Panc1 (cell line): ENCODE measurements around the gene MS4A4E. TPM values are rescaled to one million over a fixed set of nuclear protein-coding genes. Genes with fewer than 3 reads are reported as not detected.

Source experiments
- ATAC-seq: fragments of 200-7000 bp; cut with Tn5 transposase; 2 replicates; pipeline ENCODE4 v1.9.1; 2020; ENCODE audit warnings: mild to moderate bottlenecking, moderate library complexity
- BruUV-seq: library from RNA; stranded (reverse); fragments of 400-500 nt; replicated peaks from 2 replicates; lab custom pipeline; 2021; lab: Mats Ljungman, UMichigan
- CTCF ChIA-PET: fragments of 300-600 bp; sonication (Branson Sonifier 250); formaldehyde crosslinking; loops from one replicate; lab custom pipeline; 2022; ENCODE audit warnings: antibody characterized with exemption; lab: Charles Lee
- POLR2A ChIA-PET: fragments of 300-600 bp; sonication (Branson Sonifier 250); formaldehyde crosslinking; loops from one replicate; lab custom pipeline; 2022; ENCODE audit warnings: antibody characterized with exemption; lab: Charles Lee
- DNase-seq: peaks from one replicate; pipeline ENCODE4 v3.0.0-alpha.2; 2010; ENCODE audit warnings: low read depth, low spot score
- H3K27ac ChIP-seq: 2 replicates; pipeline ENCODE4 v1.5.1; 2011; ENCODE audit warnings: mild to moderate bottlenecking, low read length, inconsistent platforms
- H3K27me3 ChIP-seq: fragments of 200-500 bp; sonication (Bioruptor generic); 2 replicates; pipeline ENCODE4 v1.6.0; 2014; ENCODE audit warnings: low read length, inconsistent platforms; ENCODE audit not compliant: control insufficient read depth, insufficient read depth
- H3K36me3 ChIP-seq: fragments of 200-500 bp; sonication (Bioruptor generic); 2 replicates; pipeline ENCODE4 v1.5.1; 2014; ENCODE audit warnings: inconsistent platforms, mild to moderate bottlenecking, low read length, moderate library complexity; ENCODE audit not compliant: control insufficient read depth, insufficient read depth
- H3K4me1 ChIP-seq: 2 replicates; pipeline ENCODE4 v1.5.1; 2011; ENCODE audit warnings: inconsistent platforms, mild to moderate bottlenecking, low read length, moderate library complexity; ENCODE audit not compliant: control insufficient read depth, insufficient read depth
- H3K4me3 ChIP-seq, 2 experiments: 2 replicates each; pipeline ENCODE4 v1.5.1; 2011 to 2012; ENCODE audit warnings: low read depth in 2 of 2, low read length in 2 of 2, mild to moderate bottlenecking in 2 of 2, inconsistent platforms in 1 of 2, moderate library complexity in 1 of 2
- H3K9me3 ChIP-seq: fragments of 200-500 bp; sonication (Bioruptor generic); 2 replicates; pipeline ENCODE4 v1.5.1; 2014; ENCODE audit warnings: low read depth, mild to moderate bottlenecking, inconsistent platforms, low read length, moderate library complexity; ENCODE audit not compliant: control insufficient read depth, insufficient read depth
- CTCF ChIP-seq: fragments of 450-650 bp; IDR thresholded peaks from 2 replicates; pipeline ENCODE4 v1.5.1; 2017; ENCODE audit warnings: mild to moderate bottlenecking
- POLR2AphosphoS5 ChIP-seq: IDR thresholded peaks from 2 replicates; pipeline ENCODE4 v1.6.1; 2012; ENCODE audit warnings: mild to moderate bottlenecking, low read depth, low read length, moderate library complexity
- SIN3A ChIP-seq: IDR thresholded peaks from 2 replicates; pipeline ENCODE4 v1.6.1; 2012; ENCODE audit warnings: low read depth, mild to moderate bottlenecking, low read length, moderate library complexity, borderline replicate concordance; ENCODE audit not compliant: insufficient read depth
- TCF7L2 ChIP-seq: IDR thresholded peaks from 2 replicates; pipeline ENCODE4 v1.6.1; 2011; ENCODE audit warnings: mild to moderate bottlenecking, low read depth, low read length, inconsistent platforms
- in situ Hi-C: cut with HindIII; loops from 2 replicates; pipeline ENCODE4 v1.10.0; 2016; ENCODE audit warnings: low sequenced_read_pairs, low pct_unique_long_range_greater_than_20kb
- intact Hi-C: fragments of 100-400 bp; cut with micrococcal nuclease; formaldehyde crosslinking; loops from one replicate; pipeline ENCODE4 v1.10.0; 2022; ENCODE audit not compliant: unreplicated experiment
- total RNA-seq: library from RNA; stranded (reverse); gene quantifications from one replicate; pipeline ENCODE4 v1.2.1, GENCODE V29; 2021; ENCODE audit not compliant: unreplicated experiment
- TF ChIP-seq, protein P1 (sequence below), 2 experiments: IDR thresholded peaks; 2 replicates each; pipeline ENCODE4 v1.6.1; 2011 to 2012; ENCODE audit warnings: low read depth in 2 of 2, control low read depth in 1 of 2, low read length in 1 of 2, mild to moderate bottlenecking in 1 of 2, moderate library complexity in 1 of 2; ENCODE audit not compliant: insufficient read depth in 1 of 2

MS4A4E gene
- total RNA-seq, 1 experiment from 2014 or later = not detected

- TF ChIP-seq TCF7L2 (no peak), POLR2AphosphoS5 (no peak), SIN3A (no peak), CTCF (no peak)
- TF ChIP-seq, protein P1, sequence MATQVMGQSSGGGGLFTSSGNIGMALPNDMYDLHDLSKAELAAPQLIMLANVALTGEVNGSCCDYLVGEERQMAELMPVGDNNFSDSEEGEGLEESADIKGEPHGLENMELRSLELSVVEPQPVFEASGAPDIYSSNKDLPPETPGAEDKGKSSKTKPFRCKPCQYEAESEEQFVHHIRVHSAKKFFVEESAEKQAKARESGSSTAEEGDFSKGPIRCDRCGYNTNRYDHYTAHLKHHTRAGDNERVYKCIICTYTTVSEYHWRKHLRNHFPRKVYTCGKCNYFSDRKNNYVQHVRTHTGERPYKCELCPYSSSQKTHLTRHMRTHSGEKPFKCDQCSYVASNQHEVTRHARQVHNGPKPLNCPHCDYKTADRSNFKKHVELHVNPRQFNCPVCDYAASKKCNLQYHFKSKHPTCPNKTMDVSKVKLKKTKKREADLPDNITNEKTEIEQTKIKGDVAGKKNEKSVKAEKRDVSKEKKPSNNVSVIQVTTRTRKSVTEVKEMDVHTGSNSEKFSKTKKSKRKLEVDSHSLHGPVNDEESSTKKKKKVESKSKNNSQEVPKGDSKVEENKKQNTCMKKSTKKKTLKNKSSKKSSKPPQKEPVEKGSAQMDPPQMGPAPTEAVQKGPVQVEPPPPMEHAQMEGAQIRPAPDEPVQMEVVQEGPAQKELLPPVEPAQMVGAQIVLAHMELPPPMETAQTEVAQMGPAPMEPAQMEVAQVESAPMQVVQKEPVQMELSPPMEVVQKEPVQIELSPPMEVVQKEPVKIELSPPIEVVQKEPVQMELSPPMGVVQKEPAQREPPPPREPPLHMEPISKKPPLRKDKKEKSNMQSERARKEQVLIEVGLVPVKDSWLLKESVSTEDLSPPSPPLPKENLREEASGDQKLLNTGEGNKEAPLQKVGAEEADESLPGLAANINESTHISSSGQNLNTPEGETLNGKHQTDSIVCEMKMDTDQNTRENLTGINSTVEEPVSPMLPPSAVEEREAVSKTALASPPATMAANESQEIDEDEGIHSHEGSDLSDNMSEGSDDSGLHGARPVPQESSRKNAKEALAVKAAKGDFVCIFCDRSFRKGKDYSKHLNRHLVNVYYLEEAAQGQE (IDR thresholded peaks at IDR 0.05; ENCODE audit: insufficient read depth in 1 of 2, low read depth in 2 of 2, low read length in 1 of 2) = no peak
- intact Hi-C loops (no loop called here), in situ Hi-C loops (no loop called here)
- Histone ChIP-seq H3K27me3 (no peaks in the 10 kb centered on the region), H3K9me3 (no peaks in the 10 kb centered on the region), H3K4me3 (no peak overlapping the region), H3K27ac (no peak overlapping the region), H3K4me1 (no peaks in the 10 kb centered on the region; the same call in 1 of the 2 replicates), H3K36me3 (no peaks in the 10 kb centered on the region)
- DNase-seq = no peak
- ChIA-PET POLR2A (no interaction called here), CTCF (no interaction called here)
- ATAC-seq = no peak
- no TSS peak for BruUV-seq
These were observed 21.8 kb downstream of the MS4A4E start for GRCh38 chr11:60221181-60221580.

DNA sequence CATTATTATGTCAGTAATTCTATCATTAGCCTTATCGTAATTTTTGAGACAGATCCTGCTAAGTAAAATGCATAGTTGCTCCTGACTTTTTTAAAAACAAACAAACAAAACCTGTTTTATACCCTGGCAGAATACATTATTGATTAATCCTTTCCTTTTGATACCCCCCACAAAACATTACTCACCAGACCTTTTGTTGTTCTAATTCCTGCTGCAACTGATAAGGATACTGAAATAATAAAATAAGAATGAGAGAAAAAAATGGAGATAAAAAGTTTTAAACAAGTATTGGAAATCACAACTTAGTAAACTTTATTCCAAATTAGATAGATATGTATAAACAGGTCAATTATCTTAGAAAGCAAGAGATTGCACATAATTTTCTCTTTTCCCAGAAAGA lies 28.6 kb downstream of the MS4A4E start:
- BruUV-seq = no TSS peak
- intact Hi-C loops = no loop called here
- no peak for ATAC-seq

More for the DNA sequence above, 28.6 kb downstream of the MS4A4E start:
- Histone ChIP-seq H3K27me3 (no peaks in the 10 kb centered on the region), H3K4me1 (no peaks in the 10 kb centered on the region), H3K36me3 (no peaks in the 10 kb centered on the region), H3K9me3 (no peaks in the 10 kb centered on the region), H3K27ac (no peak overlapping the region), H3K4me3 (no peak overlapping the region)
- in situ Hi-C loops = no loop called here
- POLR2A ChIA-PET = no interaction called here
- CTCF ChIA-PET = no interaction called here
- DNase-seq = no peak
- TF ChIP-seq POLR2AphosphoS5 (no peak), SIN3A (no peak), CTCF (no peak), TCF7L2 (no peak)
- TF ChIP-seq, protein P1 (IDR thresholded peaks at IDR 0.05; ENCODE audit: insufficient read depth in 1 of 2, low read depth in 2 of 2, low read length in 1 of 2) = no peak
